Measurements from ENCODE around the gene IRX4.

IRX4 gene

DNA sequence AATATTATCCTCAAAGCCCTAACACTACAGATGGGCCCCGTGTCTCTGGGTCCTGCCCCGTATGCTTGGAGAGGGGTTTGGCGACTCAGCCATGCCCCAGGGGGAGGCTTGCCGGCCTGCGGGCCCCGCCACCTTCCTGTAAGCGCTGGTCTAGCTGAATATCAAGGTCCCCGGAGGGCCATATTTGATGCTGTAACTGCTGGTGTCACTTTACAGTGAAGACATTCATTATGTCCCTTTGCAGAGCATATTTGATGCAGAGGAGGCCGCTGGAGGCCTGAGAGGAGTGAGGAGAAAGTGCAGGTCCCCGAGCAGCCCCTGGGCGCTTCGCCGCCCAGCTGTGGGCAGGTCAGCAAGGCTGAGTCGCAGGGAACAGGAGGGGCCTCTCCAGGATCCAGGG is 16.8 kb downstream of the IRX4 start:
- no peak for TF ChIP-seq CTCF (IDR thresholded peaks at IDR 0.05; ENCODE audit: low read depth, low read length, missing control alignments)
- DNase-seq (ENCODE audit: low read depth): no peak
- H3K4me3 ChIP-seq (ENCODE audit: low read depth, low read length): no peak overlapping the region

- no peak overlapping the region for H3K4me3 ChIP-seq (ENCODE audit: low read depth, low read length)
- TF ChIP-seq CTCF (IDR thresholded peaks at IDR 0.05; ENCODE audit: low read depth, low read length, missing control alignments): no peak
- no peak for DNase-seq (ENCODE audit: low read depth)
Observed at GRCh38 chr5:1865486-1865885, 17.2 kb downstream of the IRX4 start.

GRCh38 chr5:1864896-1865440 is 17.8 kb downstream of the IRX4 start:
- H3K4me3 ChIP-seq (ENCODE audit: low read depth, low read length): no peak overlapping the region
- no peak for TF ChIP-seq CTCF (IDR thresholded peaks at IDR 0.05; ENCODE audit: low read depth, low read length, missing control alignments)
- DNase-seq (ENCODE audit: low read depth): no peak

GRCh38 chr5:1860949-1861348 is 21.8 kb downstream of the IRX4 start:
- DNase-seq (ENCODE audit: low read depth): no peak
- H3K4me3 ChIP-seq (ENCODE audit: low read depth, low read length): no peak overlapping the region
- TF ChIP-seq CTCF (IDR thresholded peaks at IDR 0.05; ENCODE audit: low read depth, low read length, missing control alignments): no peak

DNA sequence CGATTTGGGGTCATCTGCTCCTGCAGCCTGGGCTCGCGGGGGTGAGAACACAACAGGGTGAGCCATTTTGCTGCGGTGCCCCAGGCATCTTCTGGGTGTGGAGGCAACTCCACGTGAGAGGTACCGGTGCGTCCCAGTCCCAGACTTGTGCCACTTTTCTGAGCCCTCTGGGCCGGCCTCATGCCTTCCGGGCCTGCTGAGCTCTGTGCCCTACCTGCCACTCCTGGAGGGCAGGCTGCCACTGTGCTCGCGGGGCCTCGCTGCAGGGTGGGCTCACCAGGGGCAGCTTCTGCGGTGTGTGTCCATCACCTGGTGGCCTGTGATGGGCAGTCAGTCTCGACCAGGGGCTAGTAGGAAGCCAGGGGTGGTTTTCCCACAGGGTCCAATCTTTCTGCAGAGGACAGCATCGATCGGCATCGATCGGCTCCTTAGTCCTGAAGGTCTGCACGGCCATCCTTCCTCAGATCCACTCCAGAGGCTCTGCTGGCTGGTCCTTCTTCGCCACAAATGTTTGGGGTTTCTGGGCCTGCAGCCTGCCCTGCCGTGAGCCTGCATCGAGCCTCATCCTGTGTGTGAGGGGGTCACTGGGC is 22.6 kb downstream of the IRX4 start:
- TF ChIP-seq CTCF (IDR thresholded peaks at IDR 0.05; ENCODE audit: low read depth, low read length, missing control alignments): no peak
- no peak for DNase-seq (ENCODE audit: low read depth)
- H3K4me3 ChIP-seq (ENCODE audit: low read depth, low read length): no peak overlapping the region

- H3K4me3 ChIP-seq (ENCODE audit: low read depth, low read length): no peak overlapping the region
- no peak for DNase-seq (ENCODE audit: low read depth)
- no peak for TF ChIP-seq CTCF (IDR thresholded peaks at IDR 0.05; ENCODE audit: low read depth, low read length, missing control alignments)
Observed at GRCh38 chr5:1859099-1859498, 23.6 kb downstream of the IRX4 start.

GRCh38 chr5:1858436-1858835 is 24.3 kb downstream of the IRX4 start:
- no peak for DNase-seq (ENCODE audit: low read depth)

More at GRCh38 chr5:1858436-1858835, 24.3 kb downstream of the IRX4 start:
- no peak overlapping the region for H3K4me3 ChIP-seq (ENCODE audit: low read depth, low read length)
- no peak for TF ChIP-seq CTCF (IDR thresholded peaks at IDR 0.05; ENCODE audit: low read depth, low read length, missing control alignments)

Measured in GM12864 (cell line).